Left lung (tissue), 10 donors: ENCODE results near the gene TRIM31. TPM values are rescaled to one million over a fixed set of nuclear protein-coding genes. Genes with fewer than 3 reads are reported as not detected.
A peak's percentile ranks its signal among the peaks of the same experiment; 100 is the strongest.

ENCODE experiments used
- ATAC-seq: fragments of 200-7000 bp; cut with Tn5 transposase; one replicate; pipeline ENCODE4 v1.9.1; 2020; ENCODE audit warnings: moderate library complexity
- DNase-seq, 4 donors: peaks; one replicate each; pipeline ENCODE4 v3.0.0-alpha.2; 2013 to 2020
- H3K27ac ChIP-seq, 2 donors: fragments of 200-600 bp; sonication (generic) in 1 of 2; one replicate each; pipeline versions ENCODE4 v1.5.0 to v1.8.0; 2020 to 2021
- H3K27me3 ChIP-seq, 2 donors: fragments of 200-600 bp; sonication (generic) in 1 of 2; one replicate each; pipeline versions ENCODE4 v1.5.0 to v1.8.0; 2020 to 2021
- H3K36me3 ChIP-seq, 2 donors: fragments of 200-600 bp; sonication (generic) in 1 of 2; one replicate each; pipeline versions ENCODE4 v1.5.0 to v1.8.0; 2020 to 2021
- H3K4me1 ChIP-seq, 2 donors: fragments of 200-600 bp; one replicate each; pipeline ENCODE4 v1.8.0; 2021
- H3K4me3 ChIP-seq, 2 donors: fragments of 200-600 bp; sonication (generic) in 1 of 2; one replicate each; pipeline versions ENCODE4 v1.5.0 to v1.8.0; 2020 to 2021; ENCODE audit warnings: mild to moderate bottlenecking in 1 of 2
- H3K9me3 ChIP-seq, 2 donors: fragments of 200-600 bp; sonication (generic) in 1 of 2; one replicate each; pipeline versions ENCODE4 v1.5.0 to v1.8.0; 2020 to 2021
- intact Hi-C, 2 donors: fragments of 100-400 bp; cut with DNase I; formaldehyde crosslinking; loops; one replicate each; pipeline versions ENCODE4 v1.11.2 to v1.14.2; 2022
- polyA plus RNA-seq, 6 donors: library from polyadenylated mRNA; unstranded; fragments of 120-200 nt; gene quantifications; one replicate each; pipeline ENCODE4 v1.2.1, GENCODE V29; 2013; ENCODE audit not compliant: insufficient read length in 6 of 6
- total RNA-seq, 2 donors: library from RNA; stranded (reverse); fragmentation: NEBNext Ultra II Directional; extraction: Animal tissue kit (Norgen Biotek cat#: 25700); gene quantifications; one replicate each; pipeline ENCODE4 v1.2.1, GENCODE V29; 2021
- TF ChIP-seq, protein P1 (sequence below), 2 donors: fragments of 200-600 bp; sonication (generic) in 1 of 2; IDR thresholded peaks; one replicate each; pipeline versions ENCODE4 v1.5.0 to v1.8.0; 2021; ENCODE audit warnings: antibody characterized with exemption in 2 of 2
- donor health status: DM: no; HTN: yes; CAD: no.
- donor health status: DM: no; HTN: no; CAD: no.

Gene TRIM31
- total and polyA plus RNA-seq, 8 donors: 0.31 to 0.99 (median 0.49) TPM; not detected in 4

GRCh38 chr6:30091577-30092381 is 21.1 kb downstream of the TRIM31 start:
- peak; percentile 92 for ATAC-seq
- intact Hi-C loops: no loop called here
- Histone ChIP-seq H3K27ac (peak overlapping the region; percentile 48 to 59), H3K27me3 (peaks cover 0 to 82% of the 10 kb centered on the region in 2 donors), H3K4me3 (no peak overlapping the region), H3K9me3 (no peaks in the 10 kb centered on the region), H3K4me1 (no peaks in the 10 kb centered on the region), H3K36me3 (no peaks in the 10 kb centered on the region)
- DNase-seq: peak in 2 of 4 donors; percentile 64 to 81
- TF ChIP-seq, protein P1, sequence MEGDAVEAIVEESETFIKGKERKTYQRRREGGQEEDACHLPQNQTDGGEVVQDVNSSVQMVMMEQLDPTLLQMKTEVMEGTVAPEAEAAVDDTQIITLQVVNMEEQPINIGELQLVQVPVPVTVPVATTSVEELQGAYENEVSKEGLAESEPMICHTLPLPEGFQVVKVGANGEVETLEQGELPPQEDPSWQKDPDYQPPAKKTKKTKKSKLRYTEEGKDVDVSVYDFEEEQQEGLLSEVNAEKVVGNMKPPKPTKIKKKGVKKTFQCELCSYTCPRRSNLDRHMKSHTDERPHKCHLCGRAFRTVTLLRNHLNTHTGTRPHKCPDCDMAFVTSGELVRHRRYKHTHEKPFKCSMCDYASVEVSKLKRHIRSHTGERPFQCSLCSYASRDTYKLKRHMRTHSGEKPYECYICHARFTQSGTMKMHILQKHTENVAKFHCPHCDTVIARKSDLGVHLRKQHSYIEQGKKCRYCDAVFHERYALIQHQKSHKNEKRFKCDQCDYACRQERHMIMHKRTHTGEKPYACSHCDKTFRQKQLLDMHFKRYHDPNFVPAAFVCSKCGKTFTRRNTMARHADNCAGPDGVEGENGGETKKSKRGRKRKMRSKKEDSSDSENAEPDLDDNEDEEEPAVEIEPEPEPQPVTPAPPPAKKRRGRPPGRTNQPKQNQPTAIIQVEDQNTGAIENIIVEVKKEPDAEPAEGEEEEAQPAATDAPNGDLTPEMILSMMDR (IDR thresholded peaks at IDR 0.05): no peak

GRCh38 chr6:30087876-30088275 is 25.0 kb downstream of the TRIM31 start:
- no peaks in the 10 kb centered on the region for H3K4me1 ChIP-seq
- peaks cover 0 to 58% of the 10 kb centered on the region in 2 donors for H3K27me3 ChIP-seq
- no peak overlapping the region for H3K4me3 ChIP-seq
- no peak overlapping the region for H3K27ac ChIP-seq
- ATAC-seq (no peak), DNase-seq (no peak)
- H3K9me3 ChIP-seq: no peaks in the 10 kb centered on the region
- intact Hi-C loops: no loop called here
- H3K36me3 ChIP-seq: no peaks in the 10 kb centered on the region
- TF ChIP-seq, protein P1 (IDR thresholded peaks at IDR 0.05): no peak

GRCh38 chr6:30077218-30077617 is 35.7 kb downstream of the TRIM31 start:
- H3K27me3 ChIP-seq: peaks cover 19 to 78% of the 10 kb centered on the region in 2 donors
- intact Hi-C loops: no loop called here

DNA sequence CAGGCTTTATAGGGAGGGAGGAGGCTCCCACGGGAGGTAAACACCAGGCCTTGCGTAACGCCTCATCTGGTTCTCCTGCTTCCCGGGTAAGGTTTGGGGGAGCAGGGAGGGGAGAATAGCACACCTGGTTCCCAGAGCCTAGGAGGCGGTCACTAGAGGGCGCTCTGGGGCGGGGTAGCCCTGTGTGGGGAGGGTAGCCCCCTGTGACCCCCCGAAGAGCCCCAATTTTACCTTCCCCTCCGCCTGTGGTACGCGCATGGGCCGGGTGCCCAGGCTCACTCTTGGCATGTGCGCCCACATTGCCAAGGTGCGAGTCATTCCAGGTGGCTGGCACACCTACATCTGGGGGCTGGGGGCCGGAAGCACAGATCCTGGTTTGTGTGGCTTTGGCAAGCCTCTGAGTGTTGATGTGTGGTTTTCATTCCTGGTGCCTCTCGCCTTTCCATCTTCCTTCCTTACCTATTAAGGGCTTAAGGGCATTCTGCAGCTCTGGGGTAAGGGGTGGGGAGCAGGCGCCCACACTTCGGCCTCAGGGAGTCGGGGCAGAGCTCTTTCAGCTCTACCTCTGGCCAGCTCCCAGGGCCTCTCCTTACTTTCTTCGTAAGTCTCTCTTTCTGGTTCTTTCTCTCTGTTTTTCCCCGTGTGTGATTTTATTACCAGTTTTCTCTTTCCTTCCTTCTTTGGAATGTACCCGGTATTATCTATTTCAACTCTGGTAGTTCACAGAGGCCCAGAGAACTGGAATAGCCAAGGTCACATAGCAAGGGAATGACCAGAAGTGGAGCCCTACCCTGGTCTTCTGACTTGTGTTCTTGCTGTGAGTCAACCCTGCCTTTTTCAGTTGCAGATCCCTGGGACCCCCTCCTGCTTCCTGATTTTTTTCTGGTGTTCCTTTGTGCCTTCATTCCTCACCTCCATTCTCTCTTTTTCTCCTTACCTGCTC is 36.8 kb downstream of the TRIM31 start:
- Histone ChIP-seq H3K27ac (peak overlapping the region in 1 of 2 donors; percentile 38), H3K36me3 (peaks cover 0 to 3% of the 10 kb centered on the region in 2 donors), H3K4me3 (peak overlapping the region; percentile 39), H3K4me1 (peaks cover 0 to 18% of the 10 kb centered on the region in 2 donors), H3K9me3 (no peaks in the 10 kb centered on the region), H3K27me3 (peaks cover 19 to 89% of the 10 kb centered on the region in 2 donors)
- intact Hi-C loops: no loop called here
- DNase-seq (peak in 3 of 4 donors; percentile 37 to 84 (median 65)), ATAC-seq (peak; percentile 89)
- TF ChIP-seq, protein P1 (IDR thresholded peaks at IDR 0.05): peak in 1 of 2 donors; percentile 32

More at GRCh38 chr6:30077218-30077617, 35.7 kb downstream of the TRIM31 start:
- no peak for ATAC-seq
- Histone ChIP-seq H3K4me1 (peaks cover 0 to 13% of the 10 kb centered on the region in 2 donors), H3K4me3 (no peak overlapping the region), H3K27ac (no peak overlapping the region), H3K9me3 (no peaks in the 10 kb centered on the region), H3K36me3 (no peaks in the 10 kb centered on the region)
- TF ChIP-seq, protein P1 (IDR thresholded peaks at IDR 0.05): no peak
- no peak for DNase-seq
